Measurements from ENCODE around the gene COQ4.

GRCh38 chr9:128317629-128318028, 5.0 kb upstream of the COQ4 start:
- no peak for TF ChIP-seq POLR2AphosphoS5 (IDR thresholded peaks at IDR 0.05)
- TF ChIP-seq CTCF (IDR thresholded peaks at IDR 0.05): no peak
- no peak for TF ChIP-seq POLR2A (IDR thresholded peaks at IDR 0.05)
